GM23338 (cell line): ENCODE results near the gene ZNF507. TPM values are rescaled to one million over a fixed set of nuclear protein-coding genes. Genes with fewer than 3 reads are reported as not detected.

Source experiments
- ATAC-seq: fragments of 200-7000 bp; cut with Tn5 transposase; 3 replicates; pipeline ENCODE4 v1.9.1; 2020
- DNase-seq: peaks from one replicate; pipeline ENCODE4 v3.0.0-alpha.2; 2015; ENCODE audit warnings: low spot score
- H2AFZ ChIP-seq: fragments of 200-600 bp; sonication (generic); 2 replicates; pipeline ENCODE4 v1.8.0; 2016; ENCODE audit warnings: antibody characterized with exemption, mild to moderate bottlenecking, moderate library complexity
- H3F3A ChIP-seq: fragments of 200-600 bp; sonication (generic); replicated peaks from 2 replicates; pipeline ENCODE4 v1.8.0; 2017; ENCODE audit warnings: antibody characterized with exemption, mixed run types, low read depth
- H3K27ac ChIP-seq: fragments of 200-600 bp; sonication (generic); 2 replicates; pipeline ENCODE4 v1.6.1; 2016; ENCODE audit warnings: low read depth
- H3K27me3 ChIP-seq: fragments of 200-600 bp; sonication (generic); 2 replicates; pipeline ENCODE4 v1.8.0; 2016; ENCODE audit warnings: mild to moderate bottlenecking, mixed run types, moderate library complexity; ENCODE audit not compliant: insufficient read depth
- H3K36me3 ChIP-seq: fragments of 200-600 bp; sonication (generic); 2 replicates; pipeline ENCODE4 v1.8.0; 2016; ENCODE audit warnings: mild to moderate bottlenecking; ENCODE audit not compliant: insufficient read depth
- H3K4me1 ChIP-seq: fragments of 200-600 bp; sonication (generic); 2 replicates; pipeline ENCODE4 v1.8.0; 2016; ENCODE audit warnings: mild to moderate bottlenecking, moderate library complexity; ENCODE audit not compliant: insufficient read depth
- H3K4me2 ChIP-seq: fragments of 200-600 bp; sonication (generic); 2 replicates; pipeline ENCODE4 v1.7.1; 2017; ENCODE audit warnings: mixed run types
- H3K4me3 ChIP-seq: fragments of 200-600 bp; sonication (generic); 2 replicates; pipeline ENCODE4 v1.6.1; 2016; ENCODE audit warnings: mixed run types
- H3K79me2 ChIP-seq: fragments of 200-600 bp; sonication (generic); replicated peaks from 2 replicates; pipeline ENCODE4 v1.8.0; 2017; ENCODE audit warnings: mild to moderate bottlenecking; ENCODE audit not compliant: insufficient read depth
- H3K9me2 ChIP-seq: fragments of 200-600 bp; sonication (generic); 2 replicates; pipeline ENCODE4 v1.8.0; 2017; ENCODE audit not compliant: insufficient read depth
- H4K20me1 ChIP-seq: fragments of 200-600 bp; sonication (generic); replicated peaks from 2 replicates; pipeline ENCODE4 v1.8.0; 2017; ENCODE audit warnings: mild to moderate bottlenecking; ENCODE audit not compliant: insufficient read depth
- H3K27ac Mint-ChIP-seq: 2 replicates; pipeline ENCODE4 v1.8.0; 2020; ENCODE audit warnings: inconsistent platforms, mild to moderate bottlenecking, moderate library complexity, mixed read lengths
- H3K27me3 Mint-ChIP-seq: 3 replicates; pipeline ENCODE4 v1.8.0; 2022; ENCODE audit warnings: low read depth, mild to moderate bottlenecking, moderate library complexity, mixed read lengths, inconsistent platforms; ENCODE audit not compliant: insufficient read depth, poor library complexity
- H3K36me3 Mint-ChIP-seq: 3 replicates; pipeline ENCODE4 v1.8.0; 2021; ENCODE audit warnings: low read depth, mild to moderate bottlenecking, inconsistent platforms, moderate library complexity, mixed read lengths
- H3K4me1 Mint-ChIP-seq: 3 replicates; pipeline ENCODE4 v1.8.0; 2020; ENCODE audit warnings: mild to moderate bottlenecking, inconsistent platforms, mixed read lengths
- H3K4me3 Mint-ChIP-seq: 3 replicates; pipeline ENCODE4 v1.8.0; 2021; ENCODE audit warnings: moderate library complexity, mild to moderate bottlenecking, inconsistent platforms, mixed read lengths
- H3K9me3 Mint-ChIP-seq: 3 replicates; pipeline ENCODE4 v1.8.0; 2020; ENCODE audit warnings: moderate library complexity, mild to moderate bottlenecking, inconsistent platforms, mixed read lengths
- CTCF ChIP-seq, 2 experiments: fragments of 200-600 bp in 1 of 2; sonication (generic) in 1 of 2; conservative IDR thresholded peaks; 2 replicates each; pipeline versions ENCODE4 v1.5.1 to v1.6.1; 2016 to 2017; ENCODE audit warnings: antibody characterized with exemption in 2 of 2, low read depth in 2 of 2, mild to moderate bottlenecking in 2 of 2, moderate library complexity in 1 of 2
- ETS1 ChIP-seq: IDR thresholded peaks from 2 replicates; pipeline ENCODE4 v1.6.1; 2016; ENCODE audit warnings: antibody characterized with exemption
- EZH2phosphoT487 ChIP-seq: fragments of 200-600 bp; sonication (generic); IDR thresholded peaks from one replicate; pipeline ENCODE4 v1.8.1; 2018; ENCODE audit warnings: antibody characterized with exemption; ENCODE audit not compliant: unreplicated experiment
- JUNB ChIP-seq: IDR thresholded peaks from one replicate; pipeline ENCODE4 v1.6.1; 2016; ENCODE audit warnings: antibody characterized with exemption; ENCODE audit not compliant: unreplicated experiment
- NANOG ChIP-seq: IDR thresholded peaks from 2 replicates; pipeline ENCODE4 v1.6.1; 2016; ENCODE audit warnings: antibody characterized with exemption, borderline replicate concordance
- POLR2AphosphoS5 ChIP-seq: IDR thresholded peaks from 2 replicates; pipeline ENCODE4 v1.6.1; 2016; ENCODE audit warnings: antibody characterized with exemption, low read depth
- ZNF114 ChIP-seq: fragments of 250-450 bp; sonication (Bioruptor Pico); IDR thresholded peaks from 2 replicates; pipeline ENCODE4 v1.5.0; 2020; ENCODE audit warnings: mild to moderate bottlenecking, moderate library complexity
- ZNF331 ChIP-seq: fragments of 250-450 bp; sonication (Bioruptor Pico); IDR thresholded peaks from 2 replicates; pipeline ENCODE4 v1.5.0; 2020; ENCODE audit warnings: low read depth, mild to moderate bottlenecking, moderate library complexity
- ZNF462 ChIP-seq: fragments of 250-450 bp; sonication (Bioruptor Pico); IDR thresholded peaks from 2 replicates; pipeline ENCODE4 v1.5.0; 2020; ENCODE audit warnings: mild to moderate bottlenecking, moderate library complexity
- polyA plus RNA-seq: library from polyadenylated mRNA; unstranded; fragments of >200 nt; fragmentation: Nextera tagmentation; extraction: Ambion mirVana; gene quantifications from 2 replicates; pipeline ENCODE4 v1.2.1, GENCODE V29; 2016
- total RNA-seq: library from RNA; depleted of rRNA; stranded (reverse); fragments of >200 nt; shearing (Covaris generic); gene quantifications from 2 replicates; pipeline ENCODE4 v1.2.3, GENCODE V29; 2014

The ZNF507 gene
- total and polyA plus RNA-seq, 2 experiments from 2014 or later = 10.4 to 23.4 TPM

- H3K9me3 Mint-ChIP-seq = no peaks in the 10 kb centered on the region
- no peak for TF ChIP-seq ZNF331
- TF ChIP-seq JUNB = no peak
- TF ChIP-seq EZH2phosphoT487 = no peak
- ATAC-seq (no peak), DNase-seq (no peak)
- Histone ChIP-seq H3K4me3 (no peak overlapping the region), H3K9me2 (0 out of 2 replicates have a peak, but pooled peaks cover 2% of the 10 kb centered on the region), H4K20me1 (no peaks in the 10 kb centered on the region), H2AFZ (no peak overlapping the region), H3F3A (no peaks in the 10 kb centered on the region), H3K27ac (no peak overlapping the region), H3K27me3 (no peaks in the 10 kb centered on the region), H3K79me2 (no peaks in the 10 kb centered on the region), H3K4me1 (no peaks in the 10 kb centered on the region), H3K4me2 (no peak overlapping the region), H3K36me3 (no peaks in the 10 kb centered on the region)
- peaks cover 2% of the 10 kb centered on the region; the same call in 1 of the 3 replicates for H3K4me1 Mint-ChIP-seq
- no peak overlapping the region for H3K27ac Mint-ChIP-seq
- no peaks in the 10 kb centered on the region for H3K36me3 Mint-ChIP-seq
- H3K27me3 Mint-ChIP-seq = peaks cover 2% of the 10 kb centered on the region
- no peak overlapping the region for H3K4me3 Mint-ChIP-seq
Observed at GRCh38 chr19:32396046-32396652, 50.7 kb downstream of the ZNF507 start.

GRCh38 chr19:32397671-32398101 lies 52.3 kb downstream of the ZNF507 start:
- peaks cover 2% of the 10 kb centered on the region; the same call in 1 of the 3 replicates for H3K4me1 Mint-ChIP-seq
- H3F3A ChIP-seq = no peaks in the 10 kb centered on the region
- DNase-seq (no peak), ATAC-seq (no peak)
- no peaks in the 10 kb centered on the region for H3K9me3 Mint-ChIP-seq
- H3K79me2 ChIP-seq = no peaks in the 10 kb centered on the region
- no peak overlapping the region for H3K27ac Mint-ChIP-seq
- H3K36me3 Mint-ChIP-seq = no peaks in the 10 kb centered on the region
- H3K4me3 ChIP-seq = no peak overlapping the region
- H3K27me3 Mint-ChIP-seq = peaks cover 2% of the 10 kb centered on the region
- H3K4me1 ChIP-seq = no peaks in the 10 kb centered on the region
- H3K36me3 ChIP-seq = no peaks in the 10 kb centered on the region
- H4K20me1 ChIP-seq = no peaks in the 10 kb centered on the region
- no peak overlapping the region for H3K4me3 Mint-ChIP-seq
- H2AFZ ChIP-seq = no peak overlapping the region
- no peak overlapping the region for H3K4me2 ChIP-seq
- 0 out of 2 replicates have a peak, but pooled peaks cover 2% of the 10 kb centered on the region for H3K9me2 ChIP-seq
- TF ChIP-seq CTCF (conservative IDR thresholded peaks at IDR 0.05; ENCODE audit: low read depth in 2 of 2) (no peak), POLR2AphosphoS5 (no peak), ZNF462 (CRISPR knock-in tag) (no peak), ETS1 (no peak), ZNF331 (no peak), ZNF114 (no peak), NANOG (no peak)
- no peaks in the 10 kb centered on the region for H3K27me3 ChIP-seq
- H3K27ac ChIP-seq = no peak overlapping the region
